HL-60/S4 (cell line): ENCODE data around the gene ATXN7L1.

Experiments used
- in situ Hi-C: fragments of 300-500 bp; cut with MboI; formaldehyde crosslinking; loops from 2 replicates; pipeline ENCODE4 v1.14.3; 2022; ENCODE audit warnings: low sequenced_read_pairs

ATXN7L1 gene

DNA sequence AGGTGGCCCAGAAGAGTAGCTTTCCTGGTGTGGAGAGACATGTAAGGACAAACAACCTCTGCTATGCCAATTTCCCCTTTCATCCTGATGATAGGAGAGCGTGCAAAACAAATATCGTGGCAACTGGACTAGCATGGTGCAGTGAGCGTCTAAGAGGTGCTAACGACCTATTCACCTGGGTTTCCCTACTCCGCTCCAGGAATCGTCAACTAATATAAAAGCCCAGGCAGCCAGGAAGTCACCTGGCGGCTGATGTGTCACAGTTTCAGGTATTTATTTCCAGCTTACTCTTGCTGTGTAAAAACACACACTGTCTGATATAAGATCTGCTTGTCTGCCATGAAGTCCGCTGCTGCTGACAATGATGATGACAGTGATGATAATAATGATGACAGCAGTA, 238.6 kb downstream of the ATXN7L1 start:
- in situ Hi-C loops: no loop called here

DNA sequence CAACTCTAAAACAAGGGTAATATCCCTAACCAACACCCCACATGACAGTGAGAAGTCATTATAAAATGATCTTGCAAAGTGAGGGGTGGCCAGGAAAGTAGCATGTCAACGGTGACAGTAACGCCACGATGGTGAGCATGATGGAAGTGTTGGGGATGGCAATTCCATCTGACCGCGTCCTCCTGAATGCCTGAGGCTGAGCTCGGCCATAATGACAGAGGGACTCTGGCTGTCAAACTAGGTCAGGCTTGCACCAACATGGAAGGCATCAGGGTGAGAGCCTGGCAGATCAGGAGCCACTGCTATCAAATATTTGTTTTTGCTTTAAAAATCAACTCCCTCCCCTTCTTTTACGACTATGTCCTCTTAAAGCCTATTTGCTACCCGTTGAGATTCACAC, 239.4 kb downstream of the ATXN7L1 start:
- in situ Hi-C loops: no loop called here

DNA sequence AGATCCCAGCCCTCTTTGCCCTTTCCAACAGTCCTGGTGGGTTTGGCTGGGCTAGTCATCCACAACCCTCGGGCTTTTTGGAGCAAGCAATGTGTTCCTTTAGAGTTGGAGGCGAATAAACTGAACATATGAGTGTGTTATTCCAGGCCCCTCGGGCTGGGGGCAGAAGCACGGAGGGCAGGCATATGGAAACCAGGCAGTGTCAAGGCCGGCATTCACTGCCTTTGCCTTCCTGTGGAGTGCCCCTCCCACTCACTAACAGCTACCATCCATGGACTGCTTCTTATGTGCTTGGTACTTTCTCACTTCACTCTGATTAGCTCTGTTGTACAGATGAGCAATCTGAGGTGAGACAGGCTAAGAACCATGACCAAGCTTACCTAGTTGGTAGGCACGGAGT, 241.2 kb downstream of the ATXN7L1 start:
- in situ Hi-C loops: no loop called here

DNA sequence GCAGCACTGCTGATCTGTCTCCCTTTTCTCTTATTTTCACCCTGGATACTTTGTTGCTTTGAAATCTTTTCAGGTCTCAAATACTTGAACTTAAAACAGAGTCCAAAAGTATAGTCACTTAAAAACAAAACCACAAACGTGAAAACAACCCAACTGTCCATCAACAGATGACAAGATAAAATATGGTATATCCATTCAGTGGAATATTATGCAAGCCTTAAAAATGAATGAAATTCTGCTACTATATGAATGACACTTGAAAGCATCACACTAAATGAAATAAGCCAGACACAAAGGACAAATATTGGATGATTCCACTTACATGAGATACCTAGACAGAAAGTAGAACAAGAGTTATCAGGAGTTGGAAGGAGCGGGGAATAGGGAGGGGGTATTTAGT, 250.4 kb downstream of the ATXN7L1 start:
- in situ Hi-C loops: no loop called here

DNA sequence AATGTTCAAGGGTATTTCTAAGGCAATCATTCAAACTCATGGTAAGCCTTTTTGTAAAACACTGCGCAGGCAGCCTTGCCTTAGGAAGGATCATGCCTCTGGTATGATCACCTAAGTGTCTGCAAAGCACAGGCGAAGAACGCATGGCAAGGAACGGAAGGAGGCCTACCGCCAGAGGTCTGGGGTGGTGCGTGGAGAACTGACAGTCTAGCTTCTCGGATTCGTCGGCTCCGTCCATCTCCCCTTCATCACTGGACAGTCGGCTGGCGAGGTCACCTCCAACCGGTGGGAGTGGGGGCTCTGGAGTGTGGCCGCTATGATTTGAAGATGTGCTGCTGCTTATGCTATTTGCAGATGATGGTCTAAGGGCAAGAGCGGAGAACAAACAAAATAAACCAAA, 252.5 kb downstream of the ATXN7L1 start:
- in situ Hi-C loops: no loop called here

DNA sequence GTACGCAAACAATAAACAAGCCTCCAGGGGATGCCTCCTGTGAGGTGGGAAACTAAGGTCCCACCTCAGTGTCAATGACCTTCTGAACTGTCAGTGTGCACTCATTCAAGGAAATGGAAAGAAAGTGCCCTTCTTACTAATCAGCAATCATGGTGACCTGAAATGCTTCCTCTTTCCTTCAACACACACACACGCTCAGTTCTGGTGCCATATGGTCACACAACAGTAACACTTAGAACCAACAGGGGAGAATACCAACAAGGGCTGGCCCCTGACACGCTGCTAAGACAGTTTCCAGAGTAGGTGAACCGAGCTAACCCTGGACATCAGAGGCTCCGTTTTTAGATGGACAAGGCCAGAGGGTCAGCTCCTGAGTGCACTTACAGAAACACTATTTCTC, 253.0 kb downstream of the ATXN7L1 start:
- in situ Hi-C loops: no loop called here

DNA sequence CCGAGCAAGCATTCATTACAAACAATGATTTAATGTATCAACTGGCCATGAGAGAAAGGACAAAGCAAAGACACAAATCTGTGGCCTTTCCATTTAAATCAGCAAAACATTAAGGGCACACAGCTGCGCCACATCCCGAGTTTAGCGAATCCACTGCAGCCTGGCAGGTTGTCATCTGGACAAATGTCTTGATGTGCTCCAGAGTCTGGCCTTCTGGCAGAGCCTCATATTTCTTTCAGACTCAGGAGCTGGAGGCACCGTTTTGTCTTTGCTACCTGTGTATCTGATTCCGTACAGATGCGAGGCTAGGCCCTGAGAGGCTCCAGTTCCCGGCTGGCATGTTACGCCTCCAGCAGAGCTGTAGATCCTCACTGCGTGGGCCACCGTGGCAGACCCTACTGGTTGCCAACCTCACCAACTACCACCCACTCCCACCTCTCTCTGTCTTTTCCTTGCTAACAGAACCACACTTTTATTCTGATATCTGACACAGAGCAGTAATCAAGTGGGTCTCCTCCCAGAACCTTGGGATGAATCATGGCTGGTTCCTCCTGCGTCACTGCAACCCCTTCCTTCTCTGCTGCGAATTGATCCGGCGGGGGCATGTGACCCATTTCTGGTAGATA, 254.2 kb downstream of the ATXN7L1 start:
- in situ Hi-C loops: no loop called here

DNA sequence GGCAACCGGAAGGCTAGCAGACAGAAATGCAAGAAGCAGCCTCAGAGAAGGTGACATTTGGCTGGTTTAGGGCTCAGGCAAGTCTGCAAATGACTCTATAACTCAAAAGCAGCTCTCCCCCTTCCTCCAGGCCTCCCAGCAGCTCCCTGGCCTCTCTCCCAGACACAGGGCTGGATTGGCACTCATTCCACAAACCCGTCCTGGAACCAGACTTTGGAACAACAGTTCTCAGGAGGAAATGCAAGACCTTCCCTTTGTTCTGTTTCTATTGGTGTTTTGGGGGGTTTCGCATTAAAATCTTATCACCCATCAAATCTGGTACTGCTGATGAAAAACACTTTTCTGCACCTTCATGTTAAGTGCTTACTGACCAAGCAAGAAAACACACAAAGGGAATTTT, 254.8 kb downstream of the ATXN7L1 start:
- in situ Hi-C loops: no loop called here

DNA sequence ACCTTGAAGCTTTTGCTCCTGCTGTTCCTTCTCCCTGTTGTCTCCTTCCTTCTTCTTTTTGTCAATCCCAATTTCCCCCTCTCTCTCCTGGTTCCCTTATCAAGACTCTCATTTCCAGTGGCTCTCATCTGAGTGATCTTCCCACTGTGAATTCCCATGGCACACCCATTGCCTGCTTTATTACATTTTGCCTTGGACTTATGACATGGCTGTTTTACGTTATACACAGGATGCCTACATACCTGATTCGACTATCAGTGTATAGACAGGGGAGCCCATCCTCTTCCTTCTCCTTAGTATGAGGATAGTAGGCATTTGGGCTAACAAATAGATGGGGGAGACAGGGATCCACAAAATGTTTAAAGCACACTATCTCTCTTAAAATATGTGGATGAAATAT, 255.2 kb downstream of the ATXN7L1 start:
- in situ Hi-C loops: no loop called here

DNA sequence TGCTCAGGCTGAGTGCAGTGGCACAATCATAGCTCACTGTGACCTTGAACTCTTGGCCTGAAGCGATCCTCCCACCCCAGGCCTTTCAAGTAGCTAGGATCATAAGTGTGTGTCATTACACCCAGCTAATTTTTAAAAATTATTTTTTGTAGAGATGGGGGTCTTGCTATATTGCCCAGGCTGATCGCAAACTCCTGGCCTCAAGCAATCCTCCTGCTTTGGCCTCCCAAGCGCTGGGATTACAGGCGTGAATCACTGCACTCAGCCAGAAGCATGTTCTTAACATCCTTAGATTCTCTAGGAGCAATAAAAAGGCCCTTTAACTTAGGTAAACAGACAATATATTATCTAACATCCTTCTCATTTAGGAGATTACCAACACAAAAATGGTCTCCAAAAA, 256.8 kb downstream of the ATXN7L1 start:
- in situ Hi-C loops: no loop called here

DNA sequence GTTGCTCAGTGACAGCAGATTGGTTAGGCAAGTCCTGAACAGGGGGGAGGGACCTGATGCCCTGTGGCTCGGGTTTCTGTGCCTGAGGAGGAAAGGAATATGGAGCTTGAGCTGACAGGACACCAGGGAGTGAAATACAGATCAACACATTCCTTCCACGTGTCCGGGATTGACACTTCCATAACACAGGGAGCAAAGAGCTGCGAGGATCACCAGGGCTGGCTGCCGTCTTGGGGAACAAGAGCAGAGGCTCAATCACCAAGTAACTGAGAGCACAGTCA, 258.4 kb downstream of the ATXN7L1 start:
- in situ Hi-C loops: no loop called here

DNA sequence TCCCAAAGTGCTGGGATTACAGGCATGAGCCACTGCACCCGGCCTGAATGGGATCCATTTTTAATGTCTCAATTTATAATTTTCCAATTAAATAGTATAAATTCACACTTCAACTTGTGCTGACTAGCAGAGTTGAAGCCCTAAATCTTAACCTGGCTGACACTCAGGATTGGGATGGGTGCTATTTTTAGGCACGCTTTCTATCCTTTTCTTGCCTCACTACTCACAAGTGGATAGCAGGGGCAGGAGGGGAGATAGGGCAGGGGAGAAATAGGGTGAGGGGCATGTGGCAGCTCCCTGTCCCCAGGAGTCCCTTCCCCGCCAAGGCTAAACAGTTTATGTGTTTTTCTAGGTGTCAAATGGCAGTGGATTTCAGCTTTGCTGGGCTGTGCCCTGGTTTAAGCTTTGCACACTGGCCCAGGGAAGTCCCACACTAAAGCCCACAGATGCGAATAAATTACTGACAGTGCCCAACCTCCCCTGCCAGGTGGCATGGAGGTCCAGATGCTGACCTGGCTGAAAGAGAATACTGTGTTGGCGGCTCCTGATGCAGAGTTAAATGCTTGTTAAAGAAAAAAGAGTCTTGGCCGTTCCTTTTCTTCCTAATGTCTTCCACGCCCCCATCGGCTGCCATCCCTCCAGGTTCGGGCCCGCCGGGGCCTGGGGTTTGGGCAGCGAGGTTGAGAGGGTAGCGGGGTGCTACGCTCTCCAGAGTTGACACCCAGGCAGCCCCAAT, 259.0 kb downstream of the ATXN7L1 start:
- in situ Hi-C loops: no loop called here

DNA sequence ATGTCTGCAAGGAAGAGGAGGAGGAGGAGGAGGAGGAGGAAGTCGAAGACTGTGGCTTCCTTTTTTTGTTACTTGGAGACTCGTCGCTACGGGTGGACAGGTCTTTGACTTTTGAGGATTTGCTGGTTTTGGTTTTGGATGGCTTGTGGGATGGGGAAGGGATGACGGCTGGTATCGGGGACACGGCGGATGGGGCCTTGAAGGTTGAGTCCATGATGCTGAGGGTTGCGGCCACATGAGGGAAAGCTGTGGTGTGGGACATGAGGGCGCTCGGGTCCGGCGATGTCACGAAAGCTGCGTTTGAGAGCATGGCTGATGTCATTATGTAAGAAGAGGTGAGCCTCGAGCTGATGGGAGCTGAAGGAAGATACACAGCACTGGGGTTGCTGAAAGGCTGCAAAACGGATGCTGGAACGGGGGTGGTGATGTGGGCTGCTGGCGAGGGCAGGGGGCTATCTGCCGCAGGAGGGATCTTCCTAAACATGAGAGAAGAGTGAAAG, 262.0 kb downstream of the ATXN7L1 start:
- in situ Hi-C loops: no loop called here

DNA sequence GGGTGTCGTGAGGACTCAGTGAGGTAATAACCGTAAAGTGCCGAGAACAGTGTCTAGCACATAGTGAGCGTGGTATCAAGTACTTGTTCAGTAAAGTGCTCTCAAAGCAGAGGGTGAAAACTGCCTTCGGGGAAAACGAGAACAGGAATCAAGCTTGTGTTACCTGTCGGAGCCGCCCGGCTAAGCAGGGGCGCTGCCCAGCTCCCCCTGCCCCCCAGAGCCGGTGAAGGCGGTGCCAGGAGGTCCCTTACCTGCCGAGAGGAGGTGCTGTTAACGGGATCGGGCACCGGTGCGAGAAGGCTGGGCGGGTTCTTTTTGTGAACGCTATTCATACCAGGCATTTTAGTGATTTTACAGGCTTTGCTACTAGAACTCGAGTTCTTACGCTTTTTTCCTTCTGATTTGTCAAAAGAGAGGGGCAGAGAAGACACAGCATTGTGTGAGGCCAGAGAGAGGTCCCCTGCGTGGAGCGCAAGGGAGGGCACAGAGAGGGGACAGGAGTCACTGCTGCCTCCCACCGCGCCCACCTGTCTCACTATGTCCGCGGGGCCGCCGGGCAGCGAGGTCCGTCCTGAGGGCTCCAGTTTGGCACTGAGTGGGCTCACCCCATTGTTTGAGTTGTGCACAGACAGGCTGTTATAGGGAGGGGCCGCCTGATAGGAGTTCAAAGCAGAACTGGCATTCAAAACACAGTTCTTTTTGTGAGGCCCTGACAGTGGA, 262.6 kb downstream of the ATXN7L1 start:
- in situ Hi-C loops: no loop called here

DNA sequence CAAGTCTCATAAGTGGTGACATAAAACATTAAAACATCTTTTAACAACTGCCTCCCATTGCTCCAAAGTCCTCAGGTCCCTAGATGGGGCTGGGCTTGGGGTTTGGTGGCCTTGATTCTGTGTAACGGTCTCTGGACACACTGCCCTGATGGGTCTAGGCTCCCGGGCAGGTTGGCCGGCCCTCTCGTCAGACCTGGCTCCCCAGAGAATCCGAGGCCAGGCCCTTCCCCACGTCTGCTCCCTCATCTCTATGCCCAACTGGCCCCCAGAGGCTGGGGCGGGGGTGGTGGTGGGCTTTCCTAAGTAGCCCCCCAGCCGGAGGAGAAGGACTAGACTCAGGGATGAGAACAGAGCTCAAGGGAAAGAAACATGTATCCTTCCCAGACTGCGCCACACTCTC, 263.6 kb downstream of the ATXN7L1 start:
- in situ Hi-C loops: no loop called here

DNA sequence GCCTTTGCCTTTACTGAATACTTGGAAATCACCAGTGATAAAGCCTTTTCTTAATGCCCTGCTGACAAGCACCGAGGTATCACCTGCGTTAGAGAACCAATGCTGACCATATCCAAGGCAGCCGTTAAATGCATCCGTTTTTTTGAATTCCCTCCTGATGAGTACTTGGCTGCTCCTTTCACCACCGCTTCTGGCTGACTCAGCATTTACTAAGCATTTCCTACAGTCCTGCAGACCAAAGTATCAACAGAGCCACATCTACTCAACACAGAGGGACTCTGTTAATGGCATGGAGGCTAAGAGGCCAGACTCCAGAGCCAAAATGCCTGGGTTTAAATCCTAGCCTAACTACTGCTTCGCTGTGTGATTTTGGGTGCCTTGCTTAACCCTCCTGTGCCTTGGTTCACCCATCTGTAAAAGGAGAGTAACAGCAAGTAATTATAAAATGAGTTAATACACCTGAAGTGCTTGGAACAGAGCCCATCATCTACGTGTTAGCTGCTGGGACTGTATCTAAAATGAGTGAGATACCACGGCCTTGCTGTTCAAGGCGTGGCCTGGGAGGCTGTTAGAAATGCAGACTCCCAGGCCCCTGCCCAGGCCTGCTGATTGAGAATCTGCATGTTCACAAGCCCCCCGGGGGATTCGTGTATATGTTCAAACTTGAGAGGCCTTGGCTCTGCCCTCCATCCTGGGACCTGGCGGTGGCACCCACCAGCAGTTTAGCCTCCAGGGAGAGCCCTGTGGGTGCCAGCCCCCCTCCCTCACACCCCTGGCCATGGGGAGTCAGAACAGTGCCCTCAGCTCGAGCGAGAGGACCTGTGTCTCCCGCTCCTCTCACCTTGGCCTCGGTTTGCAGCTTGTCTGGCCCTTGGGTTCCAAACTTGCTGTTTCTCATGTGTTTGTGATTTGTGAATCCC, 264.3 kb downstream of the ATXN7L1 start:
- in situ Hi-C loops: no loop called here

DNA sequence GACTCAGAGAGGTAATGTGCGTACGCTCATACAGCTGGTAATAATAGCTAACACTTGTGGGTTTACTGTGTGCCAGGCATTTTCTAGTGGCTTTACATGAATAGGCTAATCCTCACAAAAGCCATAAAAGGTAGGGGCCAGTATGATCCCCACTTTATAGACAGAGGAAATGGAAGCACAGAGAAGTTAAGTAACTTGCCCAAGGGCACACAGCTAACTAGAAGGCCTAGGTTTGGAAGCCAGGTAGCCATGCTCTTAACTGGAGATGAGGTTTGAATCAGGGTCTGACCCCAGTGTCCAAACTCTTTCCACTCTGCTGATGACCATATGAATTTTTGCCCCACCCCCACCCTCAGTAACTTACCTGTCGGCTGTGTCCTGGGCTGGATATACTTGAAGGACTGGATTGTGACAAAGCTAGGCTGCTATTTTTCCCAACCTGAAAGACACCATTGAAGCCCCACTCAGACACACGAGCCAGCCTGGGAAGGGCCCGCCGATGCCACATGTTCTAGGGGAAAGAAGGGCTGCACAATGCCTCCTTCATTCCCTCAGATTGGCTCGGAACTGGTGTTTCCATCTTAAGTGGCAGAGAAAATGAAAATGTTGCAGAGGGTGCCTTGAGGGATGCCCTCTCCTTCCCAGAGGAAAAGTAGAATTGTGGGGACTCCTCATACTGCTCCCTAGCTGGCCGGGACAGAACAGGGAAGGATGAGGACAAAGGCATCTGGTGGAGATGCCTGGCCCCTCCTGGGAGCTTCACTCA, 266.1 kb downstream of the ATXN7L1 start:
- in situ Hi-C loops: no loop called here

DNA sequence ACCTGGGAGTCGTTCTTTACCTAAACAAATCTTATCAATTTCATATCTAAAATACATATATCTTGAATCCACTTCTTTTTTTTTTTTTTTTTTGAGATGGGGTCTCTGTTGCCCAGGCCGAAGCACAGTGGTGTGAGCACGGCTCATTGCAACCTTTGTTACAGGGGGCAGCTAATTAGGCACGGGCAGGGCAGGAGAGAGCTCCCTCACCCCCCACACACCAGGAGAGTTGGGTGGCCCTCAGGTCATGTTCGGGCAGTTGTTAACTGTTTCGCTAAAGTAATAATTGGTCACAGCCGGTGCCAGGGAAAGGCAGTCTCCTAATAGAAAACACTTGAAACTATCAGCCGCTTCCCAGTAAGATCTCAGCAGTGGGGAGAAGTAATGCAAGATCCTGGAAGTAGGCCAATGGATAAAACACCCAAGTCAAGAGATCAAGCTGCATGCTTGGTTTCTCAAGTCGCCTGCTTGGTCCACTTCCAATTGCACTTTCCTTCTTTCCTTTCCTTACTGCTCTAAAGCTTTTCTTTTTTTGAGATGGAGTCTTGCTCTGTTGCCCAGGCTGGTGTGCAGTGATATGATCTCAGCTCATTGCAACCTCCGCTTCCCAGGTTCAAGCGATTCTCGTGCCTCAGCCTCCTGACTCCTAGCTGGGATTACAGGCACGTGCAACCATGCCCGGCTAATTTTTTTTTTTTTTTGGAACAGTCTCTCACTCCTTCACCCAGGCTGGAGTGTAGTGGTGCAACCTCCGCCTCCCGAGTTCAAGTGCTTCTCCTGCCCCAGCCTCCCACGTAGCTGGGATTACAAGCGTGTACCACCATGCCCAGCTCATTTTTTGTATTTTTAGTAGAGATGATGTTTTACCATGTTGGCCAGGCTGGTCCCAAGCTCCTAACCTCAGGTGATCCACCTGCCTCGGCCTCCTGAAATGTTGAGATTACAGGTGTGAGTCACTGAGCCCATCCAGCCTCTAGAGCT, 273.8 kb downstream of the ATXN7L1 start:
- in situ Hi-C loops: no loop called here
